GM18909 (cell line): ENCODE measurements around the gene UGT1A10.

ENCODE experiments used
- ATAC-seq: cut with Tn5 transposase; IDR thresholded peaks from one replicate; pipeline ENCODE4 v1.9.1; 2021; ENCODE audit warnings: mild to moderate bottlenecking; ENCODE audit not compliant: unreplicated experiment, poor library complexity

UGT1A10 gene

GRCh38 chr2:233818639-233819621, 182.7 kb downstream of the UGT1A10 start:
- ATAC-seq: no peak

- no peak for ATAC-seq
Observed at GRCh38 chr2:233819884-233820773, 183.9 kb downstream of the UGT1A10 start.

- no peak for ATAC-seq
Observed at GRCh38 chr2:233820774-233821105, 184.5 kb downstream of the UGT1A10 start.

DNA sequence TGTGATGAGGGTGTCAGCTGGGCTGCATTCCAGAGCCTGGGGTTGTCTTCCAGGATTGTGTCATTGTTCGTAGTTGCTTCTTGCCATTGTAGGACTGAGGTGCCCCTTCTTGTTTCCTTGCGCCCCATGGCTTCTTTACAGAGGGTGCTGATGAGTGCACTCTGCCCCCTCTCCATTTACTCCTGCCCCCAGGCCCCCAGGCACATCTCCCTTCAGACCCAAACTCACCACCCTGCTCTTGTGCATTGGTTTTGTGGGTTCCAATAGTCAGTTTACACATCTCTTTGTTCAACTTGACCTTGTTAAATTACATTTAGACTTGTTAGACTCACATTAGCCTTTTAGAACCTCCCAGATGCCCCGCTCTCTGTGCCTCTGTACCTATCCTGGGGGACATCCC, 184.9 kb downstream of the UGT1A10 start:
- ATAC-seq: no peak

DNA sequence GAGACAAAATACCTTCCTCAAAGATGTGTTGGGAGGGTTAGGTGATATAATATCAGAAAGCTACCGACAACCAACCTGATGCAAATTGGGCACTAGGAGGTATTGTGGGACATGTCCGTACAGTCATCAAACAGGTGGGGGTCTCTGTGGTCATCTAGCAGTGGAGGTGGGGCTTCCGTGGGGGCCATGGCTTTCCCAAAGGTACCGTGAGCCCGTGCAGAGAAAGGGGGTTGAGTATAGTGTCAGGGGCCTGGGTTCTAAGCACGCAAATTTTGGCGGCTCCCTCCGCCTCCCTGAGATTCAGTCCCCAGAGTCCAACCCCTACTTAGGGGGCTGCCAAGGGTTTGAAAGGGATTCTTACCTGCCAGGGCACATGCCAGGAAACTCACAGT, 185.5 kb downstream of the UGT1A10 start:
- ATAC-seq: no peak

GRCh38 chr2:233822101-233822771, 186.0 kb downstream of the UGT1A10 start:
- ATAC-seq: no peak
